HepG2 (cell line): ENCODE data around the gene PEX19. TPM values are rescaled to one million over a fixed set of nuclear protein-coding genes. Genes with fewer than 3 reads are reported as not detected.
A peak's percentile ranks its signal among the peaks of the same experiment; 100 is the strongest.

Source experiments
- ATAC-seq: fragments of 200-7000 bp; cut with Tn5 transposase; 3 replicates; pipeline ENCODE4 v1.9.1; 2020; ENCODE audit warnings: mild to moderate bottlenecking, moderate library complexity
- BruUV-seq: library from RNA; stranded (reverse); fragments of 400-500 nt; replicated peaks from 2 replicates; lab custom pipeline; 2021; lab: Mats Ljungman, UMichigan
- CTCF ChIA-PET: fragments of 300-600 bp; formaldehyde crosslinking; extraction: SDS; loops from one replicate; lab custom pipeline; 2021; ENCODE audit warnings: low total read pairs, inconsistent platforms, low intra/inter-chr PET ratio; lab: Yijun Ruan, JAX
- POLR2A ChIA-PET: fragments of 350-600 bp; sonication (Branson Sonifier 250); formaldehyde crosslinking; loops from one replicate; lab custom pipeline; 2020; ENCODE audit warnings: antibody characterized with exemption, inconsistent platforms; lab: Yijun Ruan, JAX
- DNase-seq: peaks from one replicate; pipeline ENCODE4 v3.0.0-alpha.2; 2015; ENCODE audit warnings: low spot score
- FAIRE-seq: peaks from 3 replicates; lab custom pipeline; 2011; peaks lifted over from hg19 to GRCh38; lab: Jason Lieb, UNC
- H2AFZ ChIP-seq: one replicate; pipeline ENCODE4 v1.6.1; 2011; ENCODE audit warnings: low read length, inconsistent platforms
- H3K27ac ChIP-seq: fragments of 300-600 bp; 3 replicates; pipeline ENCODE4 v1.8.0; 2011; ENCODE audit warnings: mixed run types, mild to moderate bottlenecking, mixed read lengths, low read length, inconsistent platforms; ENCODE audit not compliant: insufficient read depth; ENCODE audit errors: extremely low read length
- H3K27me3 ChIP-seq, 2 experiments: fragments of 200-600 bp in 1 of 2; 2 replicates in 1 of 2; 3 replicates in 1 of 2; pipeline versions ENCODE4 v1.6.0 to v1.8.0; 2011; ENCODE audit warnings: low read length in 2 of 2, mild to moderate bottlenecking in 2 of 2, moderate library complexity in 2 of 2, inconsistent platforms in 1 of 2; ENCODE audit not compliant: insufficient read depth in 2 of 2, control insufficient read depth in 1 of 2
- H3K36me3 ChIP-seq, 2 experiments: fragments of 200-600 bp in 1 of 2; replicated peaks in 1 of 2; 2 replicates in 1 of 2; 3 replicates in 1 of 2; pipeline versions ENCODE4 v1.5.1 to v1.8.0; 2011; ENCODE audit warnings: low read length in 2 of 2, inconsistent platforms in 1 of 2; ENCODE audit not compliant: insufficient read depth in 2 of 2, control insufficient read depth in 1 of 2
- H3K4me1 ChIP-seq: 2 replicates; pipeline ENCODE4 v1.5.1; 2012; ENCODE audit warnings: low read length, inconsistent platforms; ENCODE audit not compliant: insufficient read depth
- H3K4me2 ChIP-seq: 2 replicates; pipeline ENCODE4 v1.6.0; 2011; ENCODE audit warnings: low read depth, low read length, inconsistent platforms
- H3K4me3 ChIP-seq, 3 experiments: fragments of 200-600 bp in 1 of 3; sonication (generic), shearing (Covaris generic) in 1 of 3; replicated peaks in 1 of 3; 2 replicates each; pipeline ENCODE4 v1.5.1; 2011 to 2016; ENCODE audit warnings: low read length in 3 of 3, inconsistent platforms in 2 of 3, low read depth in 2 of 3, mild to moderate bottlenecking in 2 of 3, control low read depth in 1 of 3, mixed read lengths in 1 of 3; ENCODE audit not compliant: insufficient read depth in 1 of 3
- H3K79me2 ChIP-seq: one replicate; pipeline ENCODE4 v1.6.1; 2011; ENCODE audit warnings: low read length, inconsistent platforms; ENCODE audit not compliant: insufficient read depth
- H3K9ac ChIP-seq: 2 replicates; pipeline ENCODE4 v1.6.0; 2011; ENCODE audit warnings: mild to moderate bottlenecking, low read depth, low read length, inconsistent platforms; ENCODE audit not compliant: insufficient read depth
- H3K9me3 ChIP-seq: 2 replicates; pipeline ENCODE4 v1.5.1; 2012; ENCODE audit warnings: mild to moderate bottlenecking, low read length
- H4K20me1 ChIP-seq: 2 replicates; pipeline ENCODE4 v1.6.0; 2011; ENCODE audit warnings: inconsistent platforms, mild to moderate bottlenecking, low read length, moderate library complexity; ENCODE audit not compliant: insufficient read depth
- DMTF1 ChIP-seq: sonication (generic); formaldehyde crosslinking; IDR thresholded peaks from 2 replicates; pipeline ENCODE4 v1.4.0; 2020; ENCODE audit warnings: mild to moderate bottlenecking, missing genetic modification reagents
- ELK4 ChIP-seq: sonication (generic); formaldehyde crosslinking; IDR thresholded peaks from 2 replicates; pipeline ENCODE4 v1.9.0; 2021; ENCODE audit warnings: missing genetic modification reagents, borderline replicate concordance
- ETS1 ChIP-seq: sonication (generic); formaldehyde crosslinking; IDR thresholded peaks from 2 replicates; pipeline ENCODE4 v1.4.0; 2020; ENCODE audit warnings: missing genetic modification reagents
- MXI1 ChIP-seq: IDR thresholded peaks from 3 replicates; pipeline ENCODE4 v1.6.1; 2012; ENCODE audit warnings: low read depth, low read length, inconsistent platforms, borderline replicate concordance
- RAD21 ChIP-seq: fragments of 450-650 bp; formaldehyde crosslinking; IDR thresholded peaks from 2 replicates; pipeline ENCODE4 v1.5.0; 2020; ENCODE audit warnings: mild to moderate bottlenecking
- SUZ12 ChIP-seq: fragments of 150-350 bp; IDR thresholded peaks from 2 replicates; pipeline ENCODE4 v1.6.1; 2014; ENCODE audit warnings: low read depth, low read length
- TRIM24 ChIP-seq: sonication (generic); formaldehyde crosslinking; IDR thresholded peaks from 2 replicates; pipeline ENCODE4 v1.8.0; 2022; ENCODE audit warnings: mild to moderate bottlenecking, missing genetic modification reagents
- ZGPAT ChIP-seq: IDR thresholded peaks from 2 replicates; pipeline ENCODE4 v1.6.1; 2016; ENCODE audit warnings: mild to moderate bottlenecking
- ZNF496 ChIP-seq: sonication (generic); formaldehyde crosslinking; IDR thresholded peaks from 2 replicates; pipeline ENCODE4 v1.8.1; 2023; ENCODE audit warnings: mild to moderate bottlenecking, moderate library complexity, missing genetic modification reagents; ENCODE audit not compliant: insufficient replicate concordance
- ZNF577 ChIP-seq: sonication (generic); formaldehyde crosslinking; IDR thresholded peaks from 2 replicates; pipeline ENCODE4 v1.4.0; 2020; ENCODE audit warnings: mild to moderate bottlenecking, low read depth, missing genetic modification reagents, borderline replicate concordance
- ZNF639 ChIP-seq: conservative IDR thresholded peaks from 2 replicates; pipeline ENCODE4 v1.6.1; 2018; ENCODE audit warnings: missing genetic modification reagents
- ZNF703 ChIP-seq: sonication (generic); formaldehyde crosslinking; IDR thresholded peaks from 2 replicates; pipeline ENCODE4 v1.5.1; 2020; ENCODE audit warnings: missing genetic modification reagents, mild to moderate bottlenecking, moderate library complexity, borderline replicate concordance
- ZNF788 ChIP-seq: sonication (generic); formaldehyde crosslinking; IDR thresholded peaks from 2 replicates; pipeline ENCODE4 v1.5.0; 2020; ENCODE audit warnings: mild to moderate bottlenecking, missing genetic modification reagents, borderline replicate concordance
- ZSCAN30 ChIP-seq: sonication (generic); formaldehyde crosslinking; IDR thresholded peaks from 2 replicates; pipeline ENCODE4 v1.5.0; 2020; ENCODE audit warnings: mild to moderate bottlenecking, missing genetic modification reagents
- WGBS: methylation state at CpG from one replicate; pipeline ENCODE4 v1.1.6; 2017; ENCODE audit warnings: low lambda C conversion rate; 5-methylcytosine and 5-hydroxymethylcytosine counted together
- in situ Hi-C: cut with HindIII; loops from 2 replicates; pipeline ENCODE4 v1.10.0; 2017; ENCODE audit warnings: low pct_unique_long_range_greater_than_20kb; ENCODE audit not compliant: extremely low pct_ligation_motif_present
- intact Hi-C: fragments of 100-400 bp; cut with micrococcal nuclease; formaldehyde crosslinking; loops from one replicate; pipeline ENCODE4 v1.10.0; 2022; ENCODE audit not compliant: unreplicated experiment
- polyA plus RNA-seq, 8 experiments: library from polyadenylated mRNA; depleted of rRNA in 3 of 8; stranded (reverse) in 7 of 8; unstranded in 1 of 8; fragments of >200 nt; fragmentation: Illumina TruSeq in 4 of 8; extraction: Trizol in 4 of 8; gene quantifications; 2 replicates each; pipeline versions ENCODE4 v1.2.1 to v1.2.3, GENCODE V29; 2011 to 2016; ENCODE audit warnings: low read depth in 4 of 8, missing spikeins in 1 of 8, mixed read lengths in 1 of 8; ENCODE audit not compliant: insufficient read depth in 1 of 8
- total RNA-seq, 5 experiments: library from RNA; depleted of rRNA; stranded (reverse); fragments of >200 nt; fragmentation: Illumina TruSeq; extraction: Trizol; gene quantifications; 2 replicates each; pipeline ENCODE4 v1.2.3, GENCODE V29; 2016; ENCODE audit warnings: low read depth in 1 of 5

Gene PEX19
- total and polyA plus RNA-seq, 2 of the 13 experiments (the other 11 are each of a cell fraction or from before 2014, with no cell fraction given) = 47.0 to 51.8 TPM

GRCh38 chr1:160261893-160262794 is 22.8 kb downstream of the PEX19 start, which contains the start of gene DCAF8:
Gene DCAF8 (minus strand): TSS chr1:160262549. CDS start chr1:160244008, 18,541 bp downstream.
- ChIA-PET CTCF (no interaction called here), POLR2A (interaction anchor here (0.9 to 3.7 kb wide), 24 partner anchors 8 to 216 kb away, joined by 3 to 42 read pairs (median 5); partner anchors contain the start of genes CASQ1, IGSF8, KCNJ10 and PEX19)
- WGBS = under 1% methylated on average over 35 of the region's 67 CpGs
- H3K4me2 ChIP-seq = peak within 1 kb of the TSS; percentile 83
- no peak within 1 kb of the TSS for H2AFZ ChIP-seq
- peak; percentile 94 for ATAC-seq
- peak; percentile 93 for FAIRE-seq
- peak within 1 kb of the TSS; percentile 79 to 100 (median 100) for H3K4me3 ChIP-seq
- no peaks in the 10 kb centered on the region for H3K9me3 ChIP-seq
- H3K36me3 ChIP-seq = no peaks in the 10 kb centered on the region; a peak in 1 of 5 replicates
- peak within 1 kb of the TSS; percentile 99 for H3K9ac ChIP-seq
- in situ Hi-C loops = no loop called here
- peak; percentile 94 for DNase-seq
- H3K27me3 ChIP-seq = no peaks in the 10 kb centered on the region; a peak in 1 of 5 replicates
- H4K20me1 ChIP-seq = 0 out of 2 replicates have a peak, but pooled peaks cover 8% of the 10 kb centered on the region
- peaks cover 43% of the 10 kb centered on the region for H3K79me2 ChIP-seq
- H3K27ac ChIP-seq = peak within 1 kb of the TSS; percentile 95
- peaks cover 49% of the 10 kb centered on the region for H3K4me1 ChIP-seq
- intact Hi-C loops = loop anchor here (2.0 kb wide), 1 partner anchor 23 kb away; the partner anchor contains the start of gene PEX19
- BruUV-seq = TSS peak; percentile 61
- TF ChIP-seq ETS1 (CRISPR knock-in tag) = no peak
- TF ChIP-seq TRIM24 (CRISPR knock-in tag) = no peak
- TF ChIP-seq ZNF639 (CRISPR knock-in tag) = 0 out of 2 replicates have a peak, but pooled peaks have one; percentile 40
- TF ChIP-seq ZNF703 (CRISPR knock-in tag) = no peak
- TF ChIP-seq DMTF1 (CRISPR knock-in tag) = 0 out of 2 replicates have a peak, but pooled peaks have one; percentile 42
- peak; percentile 92 for TF ChIP-seq ZSCAN30 (CRISPR knock-in tag)
- TF ChIP-seq SUZ12 = no peak
- TF ChIP-seq MXI1 = peak; percentile 89; the same call in 2 of the 3 replicates
- no peak for TF ChIP-seq ZNF577 (CRISPR knock-in tag)
- TF ChIP-seq ZNF788 (CRISPR knock-in tag) = peak; percentile 46; the same call in 1 of the 2 replicates
- TF ChIP-seq ZNF496 (CRISPR knock-in tag) = no peak
- TF ChIP-seq ZGPAT (CRISPR knock-in tag) = peak; percentile 77; the same call in 1 of the 2 replicates
- TF ChIP-seq ELK4 (CRISPR knock-in tag) = no peak
- peak; percentile 33; the same call in 1 of the 2 replicates for TF ChIP-seq RAD21 (CRISPR knock-in tag)
